B cell (primary cell): ENCODE measurements around the gene SIK3. TPM values are rescaled to one million over a fixed set of nuclear protein-coding genes. Genes with fewer than 3 reads are reported as not detected.

Experiments used
- ATAC-seq: fragments of 200-7000 bp; cut with Tn5 transposase; one replicate; pipeline ENCODE4 v1.10.0; 2021; ENCODE audit warnings: low read depth, mild to moderate bottlenecking, moderate number of reproducible peaks, moderate library complexity
- CTCF ChIA-PET: fragments of 350-600 bp; sonication (Branson Sonifier 250); formaldehyde crosslinking; loops from one replicate; lab custom pipeline; 2021; ENCODE audit warnings: antibody characterized with exemption, inconsistent platforms; lab: Charles Lee
- POLR2A ChIA-PET: fragments of 350-600 bp; sonication (Branson Sonifier 250); formaldehyde crosslinking; loops from one replicate; lab custom pipeline; 2021; ENCODE audit warnings: antibody characterized with exemption; lab: Charles Lee
- DNase-seq: peaks from one replicate; pipeline ENCODE4 v3.0.0; 2013
- H2AFZ ChIP-seq: 2 replicates; pipeline ENCODE4 v1.6.1; 2012; ENCODE audit warnings: mild to moderate bottlenecking, low read depth, low read length; ENCODE audit not compliant: insufficient read depth, poor library complexity, severe bottlenecking
- H3K27ac ChIP-seq, 2 donors: 1 replicate in 1 of 2; 2 replicates in 1 of 2; pipeline ENCODE4 v1.5.1; 2012 to 2013; ENCODE audit warnings: low read length in 2 of 2, mild to moderate bottlenecking in 2 of 2, moderate library complexity in 1 of 2
- H3K27me3 ChIP-seq, 4 experiments: fragments of 200-600 bp in 1 of 4; sonication (generic) in 1 of 4; replicated peaks in 1 of 4; 1 replicate in 2 of 4; 2 replicates in 2 of 4; pipeline versions ENCODE4 v1.6.1 to v1.7.0; 2013 to 2016; ENCODE audit warnings: low read length in 3 of 4, mild to moderate bottlenecking in 2 of 4, mixed read lengths in 1 of 4, moderate library complexity in 1 of 4; ENCODE audit not compliant: insufficient read depth in 4 of 4, control insufficient read depth in 3 of 4; ENCODE audit errors: control extremely low read depth in 1 of 4
- H3K36me3 ChIP-seq, 2 experiments: replicated peaks in 1 of 2; 1 replicate in 1 of 2; 2 replicates in 1 of 2; pipeline versions ENCODE4 v1.6.1 to v1.7.1; 2013; ENCODE audit warnings: low read length in 1 of 2; ENCODE audit not compliant: insufficient read depth in 2 of 2, control insufficient read depth in 1 of 2; ENCODE audit errors: control extremely low read depth in 1 of 2, extremely low read depth in 1 of 2
- H3K4me1 ChIP-seq, 2 donors: fragments of 200-600 bp in 1 of 2; sonication (generic) in 1 of 2; 1 replicate in 1 of 2; 2 replicates in 1 of 2; pipeline versions ENCODE4 v1.5.1 to v1.6.1; 2013 to 2017; ENCODE audit warnings: low read length in 2 of 2; ENCODE audit not compliant: control insufficient read depth in 2 of 2, insufficient read depth in 2 of 2
- H3K4me2 ChIP-seq: replicated peaks from 2 replicates; pipeline ENCODE3; 2012; ENCODE audit warnings: mild to moderate bottlenecking, low read depth, low read length; ENCODE audit not compliant: poor library complexity, severe bottlenecking
- H3K4me3 ChIP-seq, 5 experiments: fragments of 200-600 bp in 1 of 5; sonication (generic) in 1 of 5; 1 replicate in 3 of 5; 2 replicates in 2 of 5; pipeline versions ENCODE4 v1.5.1 to v1.7.0; 2011 to 2016; ENCODE audit warnings: low read length in 4 of 5, mild to moderate bottlenecking in 4 of 5, low read depth in 2 of 5, control low read depth in 1 of 5, moderate library complexity in 1 of 5; ENCODE audit not compliant: insufficient read depth in 1 of 5; ENCODE audit errors: control extremely low read depth in 1 of 5, extremely low read depth in 1 of 5
- H3K79me2 ChIP-seq: fragments of 200-600 bp; sonication (generic); one replicate; pipeline ENCODE4 v1.6.0; 2016; ENCODE audit warnings: low read length; ENCODE audit not compliant: control insufficient read depth, insufficient read depth
- H3K9ac ChIP-seq: fragments of 200-600 bp; sonication (generic); 2 replicates; pipeline ENCODE4 v1.6.1; 2017; ENCODE audit warnings: mild to moderate bottlenecking, low read length, moderate library complexity
- H3K9me3 ChIP-seq, 3 donors: one replicate each; pipeline versions ENCODE4 v1.6.1 to v1.7.1; 2013; ENCODE audit warnings: low read length in 2 of 3; ENCODE audit not compliant: control insufficient read depth in 2 of 3, insufficient read depth in 1 of 3; ENCODE audit errors: control extremely low read depth in 1 of 3
- H4K20me1 ChIP-seq: 2 replicates; pipeline ENCODE4 v1.6.0; 2012; ENCODE audit warnings: mild to moderate bottlenecking, low read length; ENCODE audit not compliant: insufficient read depth, control insufficient read depth, poor library complexity, severe bottlenecking
- H3K27ac Mint-ChIP-seq: one replicate; pipeline ENCODE4 v1.8.0; 2021; ENCODE audit warnings: mixed read lengths
- H3K27me3 Mint-ChIP-seq: one replicate; pipeline ENCODE4 v1.8.0; 2021; ENCODE audit warnings: mixed read lengths
- H3K4me1 Mint-ChIP-seq: one replicate; pipeline ENCODE4 v1.8.0; 2021; ENCODE audit warnings: mixed read lengths
- H3K4me3 Mint-ChIP-seq: one replicate; pipeline ENCODE4 v1.8.0; 2021; ENCODE audit warnings: mixed read lengths
- H3K9me3 Mint-ChIP-seq: one replicate; pipeline ENCODE4 v1.8.0; 2022; ENCODE audit warnings: mixed read lengths; ENCODE audit not compliant: insufficient read depth
- CTCF ChIP-seq: fragments of 200-600 bp; IDR thresholded peaks from one replicate; pipeline ENCODE4 v1.8.0; 2022; ENCODE audit warnings: antibody characterized with exemption, mild to moderate bottlenecking
- EZH2 ChIP-seq: IDR thresholded peaks from 2 replicates; pipeline ENCODE4 v1.6.1; 2012; ENCODE audit warnings: borderline replicate concordance, low read depth, mild to moderate bottlenecking, moderate library complexity, low read length; ENCODE audit not compliant: insufficient read depth, poor library complexity, severe bottlenecking
- WGBS: methylation state at CpG from one replicate; pipeline ENCODE4 v1.1.5; 2013; ENCODE audit warnings: missing lambda C conversion rate; ENCODE audit not compliant: insufficient coverage; 5-methylcytosine and 5-hydroxymethylcytosine counted together
- intact Hi-C: fragments of 100-400 bp; cut with micrococcal nuclease; formaldehyde crosslinking; loops from one replicate; pipeline ENCODE4 v1.10.0; 2022
- polyA plus RNA-seq: library from polyadenylated mRNA; depleted of rRNA; stranded (reverse); fragments of >200 nt; gene quantifications from 2 replicates; pipeline ENCODE4 v1.2.3, GENCODE V29; 2012
- total RNA-seq, 2 donors: library from RNA; stranded (reverse); fragments of 120-200 nt in 1 of 2; gene quantifications; 1 replicate in 1 of 2; 2 replicates in 1 of 2; pipeline versions ENCODE4 v1.2.3 to v1.2.4, GENCODE V29; 2013 to 2022

SIK3 gene
- total and polyA plus RNA-seq, 2 donors (not counting 1 experiment from before 2014, with no cell fraction given), result 36.5 to 180 TPM

- DNase-seq, result no peak
- intact Hi-C loops, result no loop called here
- H3K79me2 ChIP-seq, result peaks cover 64% of the 10 kb centered on the region
- ChIA-PET CTCF (no interaction called here), POLR2A (no interaction called here)
- no peaks in the 10 kb centered on the region for H3K9me3 Mint-ChIP-seq
- peaks cover 4 to 9% of the 10 kb centered on the region in 2 experiments for H3K36me3 ChIP-seq
- no peak overlapping the region for H3K4me2 ChIP-seq
- H3K4me1 ChIP-seq, result peaks cover 0 to 12% of the 10 kb centered on the region in 2 donors
- WGBS, result no CpG with 5 or more reads among the region's 6 CpGs
- H3K9ac ChIP-seq, result no peak overlapping the region
- peaks cover 6% of the 10 kb centered on the region for H4K20me1 ChIP-seq
- H3K27me3 Mint-ChIP-seq, result no peaks in the 10 kb centered on the region
- no peak for ATAC-seq
- H2AFZ ChIP-seq, result no peak overlapping the region
- H3K27ac ChIP-seq, result no peak overlapping the region
- H3K9me3 ChIP-seq, result no peaks in the 10 kb centered on the region
- no peak overlapping the region for H3K4me3 Mint-ChIP-seq
- H3K27ac Mint-ChIP-seq, result no peak overlapping the region
- no peak overlapping the region for H3K4me3 ChIP-seq
- H3K27me3 ChIP-seq, result no peaks in the 10 kb centered on the region
- H3K4me1 Mint-ChIP-seq, result peaks cover 27% of the 10 kb centered on the region
- TF ChIP-seq EZH2 (no peak), CTCF (no peak)
Measured at GRCh38 chr11:116906479-116906878, 191.7 kb downstream of the SIK3 start.

GRCh38 chr11:116903090-116903489 lies 195.1 kb downstream of the SIK3 start:
- H3K27me3 Mint-ChIP-seq, result no peaks in the 10 kb centered on the region
- CTCF ChIA-PET, result interaction anchor here (1.1 to 1.5 kb wide), 3 partner anchors 14 to 202 kb away, joined by 3 to 4 read pairs (median 4); no protein-coding TSS in a partner anchor
- no peak overlapping the region for H3K4me3 Mint-ChIP-seq

More at GRCh38 chr11:116903090-116903489, 195.1 kb downstream of the SIK3 start:
- Histone ChIP-seq H3K9me3 (no peaks in the 10 kb centered on the region), H3K36me3 (peaks cover 4 to 16% of the 10 kb centered on the region in 2 experiments), H2AFZ (no peak overlapping the region), H3K4me1 (no peaks in the 10 kb centered on the region), H3K79me2 (peaks cover 36% of the 10 kb centered on the region), H3K27ac (no peak overlapping the region), H3K4me3 (no peak overlapping the region), H3K4me2 (no peak overlapping the region), H4K20me1 (peaks cover 6% of the 10 kb centered on the region), H3K9ac (no peak overlapping the region), H3K27me3 (no peaks in the 10 kb centered on the region)
- no peak for ATAC-seq
- TF ChIP-seq CTCF, result no peak
- no peak overlapping the region for H3K27ac Mint-ChIP-seq
- POLR2A ChIA-PET, result no interaction called here
- H3K9me3 Mint-ChIP-seq, result no peaks in the 10 kb centered on the region
- no peak for DNase-seq
- WGBS, result no CpG with 5 or more reads among the region's 1 CpG
- intact Hi-C loops, result no loop called here
- peaks cover 18% of the 10 kb centered on the region for H3K4me1 Mint-ChIP-seq
